Activated CD8-positive, alpha-beta T cell treated with anti-CD3 and anti-CD28 coated beads for 36 hours (primary cell): ENCODE results near the gene RAB3C. TPM values are rescaled to one million over a fixed set of nuclear protein-coding genes. Genes with fewer than 3 reads are reported as not detected.
A peak's percentile ranks its signal among the peaks of the same experiment; 100 is the strongest.

Experiments used
- ATAC-seq: fragments of 200-7000 bp; cut with Tn5 transposase; one replicate; pipeline ENCODE4 v1.10.0; 2021; ENCODE audit warnings: mild to moderate bottlenecking, moderate library complexity
- CTCF ChIA-PET: fragments of 350-600 bp; sonication (Branson Sonifier 250); formaldehyde crosslinking; loops from one replicate; lab custom pipeline; 2021; ENCODE audit warnings: antibody characterized with exemption; lab: Charles Lee
- POLR2A ChIA-PET: fragments of 350-600 bp; sonication (Branson Sonifier 250); formaldehyde crosslinking; loops from one replicate; lab custom pipeline; 2021; ENCODE audit warnings: antibody characterized with exemption; lab: Charles Lee
- DNase-seq: peaks from one replicate; pipeline ENCODE4 v3.0.0-alpha.2; 2020
- H3K27ac Mint-ChIP-seq: one replicate; pipeline ENCODE4 v1.8.0; 2021; ENCODE audit warnings: mild to moderate bottlenecking, mixed read lengths
- H3K27me3 Mint-ChIP-seq: one replicate; pipeline ENCODE4 v1.8.0; 2021; ENCODE audit warnings: mixed read lengths
- H3K36me3 Mint-ChIP-seq: one replicate; pipeline ENCODE4 v1.8.0; 2021; ENCODE audit warnings: low read depth, mixed read lengths
- H3K4me1 Mint-ChIP-seq: one replicate; pipeline ENCODE4 v1.8.0; 2021; ENCODE audit warnings: low read depth, mixed read lengths
- H3K4me3 Mint-ChIP-seq: one replicate; pipeline ENCODE4 v1.8.0; 2021; ENCODE audit warnings: mild to moderate bottlenecking, moderate library complexity, mixed read lengths
- H3K9me3 Mint-ChIP-seq: one replicate; pipeline ENCODE4 v1.8.0; 2021; ENCODE audit warnings: mixed read lengths
- CTCF ChIP-seq: fragments of 200-600 bp; IDR thresholded peaks from one replicate; pipeline ENCODE4 v1.8.0; 2022; ENCODE audit warnings: antibody characterized with exemption, mild to moderate bottlenecking
- intact Hi-C: fragments of 100-400 bp; cut with micrococcal nuclease; formaldehyde crosslinking; loops from one replicate; pipeline ENCODE4 v1.10.0; 2022
- total RNA-seq, 2 experiments: library from RNA; stranded (reverse); gene quantifications; one replicate each; pipeline ENCODE4 v1.2.3, GENCODE V29; 2021

RAB3C gene
- total RNA-seq, 2 experiments from 2014 or later = not detected

GRCh38 chr5:58847041-58847440 lies 264.2 kb downstream of the RAB3C start:
- H3K4me1 Mint-ChIP-seq = no peaks in the 10 kb centered on the region
- DNase-seq (no peak), ATAC-seq (no peak)
- H3K27ac Mint-ChIP-seq = no peak overlapping the region
- intact Hi-C loops = no loop called here
- no peaks in the 10 kb centered on the region for H3K9me3 Mint-ChIP-seq
- TF ChIP-seq CTCF = no peak
- H3K27me3 Mint-ChIP-seq = peaks cover under 1% of the 10 kb centered on the region
- POLR2A ChIA-PET = no interaction called here
- CTCF ChIA-PET = interaction anchor here (1.6 kb wide), 1 partner anchor 39 kb away, joined by 5 read pairs; no protein-coding TSS in a partner anchor
- no peaks in the 10 kb centered on the region for H3K36me3 Mint-ChIP-seq
- no peak overlapping the region for H3K4me3 Mint-ChIP-seq

DNA sequence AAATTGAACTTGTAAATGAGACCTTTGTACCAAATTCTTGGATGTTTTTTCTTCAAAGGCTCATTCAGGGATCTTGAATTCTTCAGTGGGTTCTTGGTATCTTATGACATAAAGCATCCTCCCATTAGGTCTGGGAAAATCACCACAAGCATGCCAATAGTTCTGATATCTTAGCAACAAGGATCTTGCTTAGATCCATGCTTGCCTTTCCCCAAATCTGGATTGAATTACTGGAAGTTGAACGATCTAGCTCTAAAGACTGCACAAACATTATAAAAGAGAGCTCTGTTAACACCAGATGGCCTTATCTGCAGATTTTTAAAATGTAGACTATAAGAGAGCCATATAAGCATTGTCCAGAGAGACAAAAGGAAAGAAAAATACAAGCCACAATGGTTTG lies 266.3 kb downstream of the RAB3C start:
- ChIA-PET CTCF (interaction anchor here (0.7 to 4.0 kb wide), 11 partner anchors 9 to 352 kb away, joined by 3 to 18 read pairs (median 4); no protein-coding TSS in a partner anchor), POLR2A (no interaction called here)
- H3K4me1 Mint-ChIP-seq = no peaks in the 10 kb centered on the region
- H3K27ac Mint-ChIP-seq = no peak overlapping the region
- no peak overlapping the region for H3K4me3 Mint-ChIP-seq
- ATAC-seq (no peak), DNase-seq (no peak)
- H3K27me3 Mint-ChIP-seq = peaks cover 3% of the 10 kb centered on the region
- H3K9me3 Mint-ChIP-seq = no peaks in the 10 kb centered on the region
- no peak for TF ChIP-seq CTCF
- intact Hi-C loops = no loop called here
- no peaks in the 10 kb centered on the region for H3K36me3 Mint-ChIP-seq

GRCh38 chr5:58849921-58850667 lies 267.2 kb downstream of the RAB3C start:
- no peaks in the 10 kb centered on the region for H3K9me3 Mint-ChIP-seq
- H3K36me3 Mint-ChIP-seq = no peaks in the 10 kb centered on the region
- H3K27ac Mint-ChIP-seq = no peak overlapping the region
- no peak for DNase-seq
- CTCF ChIA-PET = interaction anchor here (0.6 to 4.0 kb wide), 23 partner anchors 10 to 375 kb away, joined by 3 to 18 read pairs (median 4); no protein-coding TSS in a partner anchor
- POLR2A ChIA-PET = no interaction called here
- intact Hi-C loops = loop anchor here (10.0 kb wide), 1 partner anchor 355 kb away; the partner anchor contains the start of gene GAPT
- peaks cover 3% of the 10 kb centered on the region for H3K27me3 Mint-ChIP-seq
- no peaks in the 10 kb centered on the region for H3K4me1 Mint-ChIP-seq
- H3K4me3 Mint-ChIP-seq = no peak overlapping the region
- TF ChIP-seq CTCF = peak; percentile 55
- peak; percentile 55 for ATAC-seq

GRCh38 chr5:58851153-58851552 lies 268.3 kb downstream of the RAB3C start:
- intact Hi-C loops = loop anchor here (10.0 kb wide), 1 partner anchor 356 kb away; the partner anchor contains the start of gene GAPT
- H3K27ac Mint-ChIP-seq = no peak overlapping the region
- ChIA-PET POLR2A (no interaction called here), CTCF (interaction anchor here (4.0 kb wide), 1 partner anchor 9 kb away, joined by 18 read pairs; no protein-coding TSS in a partner anchor)
- no peaks in the 10 kb centered on the region for H3K4me1 Mint-ChIP-seq
- peaks cover 3% of the 10 kb centered on the region for H3K27me3 Mint-ChIP-seq
- TF ChIP-seq CTCF = no peak
- H3K4me3 Mint-ChIP-seq = no peak overlapping the region
- no peak for ATAC-seq
- no peaks in the 10 kb centered on the region for H3K36me3 Mint-ChIP-seq
- no peaks in the 10 kb centered on the region for H3K9me3 Mint-ChIP-seq
- DNase-seq = no peak

DNA sequence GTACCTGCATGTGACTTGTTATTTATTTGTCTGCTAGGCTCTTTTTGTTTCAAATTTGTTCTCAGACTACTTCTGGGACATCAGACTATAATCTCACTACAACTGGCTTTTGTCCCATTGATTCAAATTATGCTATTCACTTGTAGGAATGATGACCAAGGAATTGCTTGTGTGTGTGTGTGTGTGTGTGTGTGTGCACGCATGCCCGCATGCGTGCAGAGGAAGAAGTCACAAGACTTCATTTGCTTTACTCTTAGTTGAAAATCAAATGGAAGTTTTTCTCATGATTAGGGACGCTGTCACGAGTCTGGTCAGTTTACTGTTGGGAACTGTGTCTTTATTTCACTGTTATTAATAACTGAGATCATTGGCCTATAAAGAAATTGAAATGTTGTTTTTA lies 268.7 kb downstream of the RAB3C start:
- CTCF ChIA-PET = interaction anchor here (4.0 kb wide), 1 partner anchor 8 kb away, joined by 18 read pairs; no protein-coding TSS in a partner anchor
- no peak for DNase-seq
- Mint-ChIP-seq H3K27me3 (peaks cover 5% of the 10 kb centered on the region), H3K36me3 (no peaks in the 10 kb centered on the region), H3K9me3 (no peaks in the 10 kb centered on the region), H3K4me3 (no peak overlapping the region), H3K4me1 (no peaks in the 10 kb centered on the region), H3K27ac (no peak overlapping the region)
- no peak for ATAC-seq
- POLR2A ChIA-PET = no interaction called here
- intact Hi-C loops = loop anchor here (10.0 kb wide), 1 partner anchor 357 kb away; the partner anchor contains the start of gene GAPT
- no peak for TF ChIP-seq CTCF
